ENCODE data around the gene ZMPSTE24. TPM values are rescaled to one million over a fixed set of nuclear protein-coding genes. Genes with fewer than 3 reads are reported as not detected.

ZMPSTE24 gene
- total RNA-seq, 1 experiment from 2014 or later = 39.6 TPM

GRCh38 chr1:40245686-40246085 lies 12.3 kb upstream of the ZMPSTE24 start:
- intact Hi-C loops (cut with micrococcal nuclease) = no loop called here
- Histone ChIP-seq H3K9ac (ENCODE audit: low read length) (no peak overlapping the region), H3K79me2 (ENCODE audit: insufficient read depth, low read length) (no peaks in the 10 kb centered on the region), H4K20me1 (ENCODE audit: insufficient read depth) (no peaks in the 10 kb centered on the region), H3K36me3 (ENCODE audit: control insufficient read depth in 1 of 2, insufficient read depth in 2 of 2, low read length in 2 of 2) (no peaks in the 10 kb centered on the region), H3K9me2 (ENCODE audit: insufficient read depth) (no peaks in the 10 kb centered on the region), H3K27me3 (ENCODE audit: insufficient read depth, low read length) (no peaks in the 10 kb centered on the region), H3K9me3 (ENCODE audit: control insufficient read depth in 1 of 2, insufficient read depth in 1 of 2, low read depth in 1 of 2, low read length in 2 of 2) (no peaks in the 10 kb centered on the region), H3K27ac (ENCODE audit: low read depth, low read length) (no peak overlapping the region), H3K4me2 (ENCODE audit: low read length) (peak overlapping the region; percentile 38), H3K4me1 (ENCODE audit: control insufficient read depth in 1 of 2, insufficient read depth in 2 of 2, low read length in 2 of 2) (peaks cover 18 to 42% of the 10 kb centered on the region in 2 experiments), H2AFZ (ENCODE audit: low read depth, low read length, poor library complexity, severe bottlenecking) (no peak overlapping the region), H3K4me3 (replicated peaks in 1 of 2; ENCODE audit: low read depth in 1 of 2, low read length in 2 of 2) (no peak overlapping the region)
- TF ChIP-seq SP1 (IDR thresholded peaks at IDR 0.05; ENCODE audit: low read depth) (no peak), SIN3A (IDR thresholded peaks at IDR 0.05; ENCODE audit: low read depth) (no peak), FOSL1 (IDR thresholded peaks at IDR 0.05; ENCODE audit: low read depth) (no peak)
- TF ChIP-seq, protein P1, sequence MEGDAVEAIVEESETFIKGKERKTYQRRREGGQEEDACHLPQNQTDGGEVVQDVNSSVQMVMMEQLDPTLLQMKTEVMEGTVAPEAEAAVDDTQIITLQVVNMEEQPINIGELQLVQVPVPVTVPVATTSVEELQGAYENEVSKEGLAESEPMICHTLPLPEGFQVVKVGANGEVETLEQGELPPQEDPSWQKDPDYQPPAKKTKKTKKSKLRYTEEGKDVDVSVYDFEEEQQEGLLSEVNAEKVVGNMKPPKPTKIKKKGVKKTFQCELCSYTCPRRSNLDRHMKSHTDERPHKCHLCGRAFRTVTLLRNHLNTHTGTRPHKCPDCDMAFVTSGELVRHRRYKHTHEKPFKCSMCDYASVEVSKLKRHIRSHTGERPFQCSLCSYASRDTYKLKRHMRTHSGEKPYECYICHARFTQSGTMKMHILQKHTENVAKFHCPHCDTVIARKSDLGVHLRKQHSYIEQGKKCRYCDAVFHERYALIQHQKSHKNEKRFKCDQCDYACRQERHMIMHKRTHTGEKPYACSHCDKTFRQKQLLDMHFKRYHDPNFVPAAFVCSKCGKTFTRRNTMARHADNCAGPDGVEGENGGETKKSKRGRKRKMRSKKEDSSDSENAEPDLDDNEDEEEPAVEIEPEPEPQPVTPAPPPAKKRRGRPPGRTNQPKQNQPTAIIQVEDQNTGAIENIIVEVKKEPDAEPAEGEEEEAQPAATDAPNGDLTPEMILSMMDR (IDR thresholded peaks at IDR 0.05 in 2 of 3, conservative IDR thresholded peaks at IDR 0.05 in 1 of 3; ENCODE audit: borderline replicate concordance in 1 of 3, insufficient read depth in 1 of 3, low read depth in 2 of 3, low read length in 2 of 3) = no peak
- ChIA-PET POLR2A (no interaction called here), RAD21 (ENCODE audit: low non-redundant PET in 1 of 2, low total read pairs in 2 of 2, uncharacterized antibody in 2 of 2, unreplicated experiment in 2 of 2) (no interaction called here), CTCF (no interaction called here)
- no peak for DNase-seq (ENCODE audit: low read depth, low spot score)
- ATAC-seq = no peak
- no TSS peak for BruUV-seq (replicated peaks)

- peaks cover 3 to 23% of the 10 kb centered on the region in 2 experiments for H3K4me1 ChIP-seq (ENCODE audit: control insufficient read depth in 1 of 2, insufficient read depth in 2 of 2, low read length in 2 of 2)
- ChIA-PET POLR2A (no interaction called here), CTCF (interaction anchor here (1.5 kb wide), 1 partner anchor 10 kb away, joined by 3 read pairs; the partner anchor contains the start of gene ZMPSTE24)
- no peak for TF ChIP-seq JUND (IDR thresholded peaks at IDR 0.05)
- TF ChIP-seq, protein P2, sequence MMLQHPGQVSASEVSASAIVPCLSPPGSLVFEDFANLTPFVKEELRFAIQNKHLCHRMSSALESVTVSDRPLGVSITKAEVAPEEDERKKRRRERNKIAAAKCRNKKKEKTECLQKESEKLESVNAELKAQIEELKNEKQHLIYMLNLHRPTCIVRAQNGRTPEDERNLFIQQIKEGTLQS (IDR thresholded peaks at IDR 0.05) = no peak
- no peak for TF ChIP-seq POLR2AphosphoS5 (IDR thresholded peaks at IDR 0.05; ENCODE audit: low read depth, low read length)
- no peak for TF ChIP-seq ELF1 (IDR thresholded peaks at IDR 0.05; ENCODE audit: borderline replicate concordance, low read depth)
- TF ChIP-seq, protein P3, sequence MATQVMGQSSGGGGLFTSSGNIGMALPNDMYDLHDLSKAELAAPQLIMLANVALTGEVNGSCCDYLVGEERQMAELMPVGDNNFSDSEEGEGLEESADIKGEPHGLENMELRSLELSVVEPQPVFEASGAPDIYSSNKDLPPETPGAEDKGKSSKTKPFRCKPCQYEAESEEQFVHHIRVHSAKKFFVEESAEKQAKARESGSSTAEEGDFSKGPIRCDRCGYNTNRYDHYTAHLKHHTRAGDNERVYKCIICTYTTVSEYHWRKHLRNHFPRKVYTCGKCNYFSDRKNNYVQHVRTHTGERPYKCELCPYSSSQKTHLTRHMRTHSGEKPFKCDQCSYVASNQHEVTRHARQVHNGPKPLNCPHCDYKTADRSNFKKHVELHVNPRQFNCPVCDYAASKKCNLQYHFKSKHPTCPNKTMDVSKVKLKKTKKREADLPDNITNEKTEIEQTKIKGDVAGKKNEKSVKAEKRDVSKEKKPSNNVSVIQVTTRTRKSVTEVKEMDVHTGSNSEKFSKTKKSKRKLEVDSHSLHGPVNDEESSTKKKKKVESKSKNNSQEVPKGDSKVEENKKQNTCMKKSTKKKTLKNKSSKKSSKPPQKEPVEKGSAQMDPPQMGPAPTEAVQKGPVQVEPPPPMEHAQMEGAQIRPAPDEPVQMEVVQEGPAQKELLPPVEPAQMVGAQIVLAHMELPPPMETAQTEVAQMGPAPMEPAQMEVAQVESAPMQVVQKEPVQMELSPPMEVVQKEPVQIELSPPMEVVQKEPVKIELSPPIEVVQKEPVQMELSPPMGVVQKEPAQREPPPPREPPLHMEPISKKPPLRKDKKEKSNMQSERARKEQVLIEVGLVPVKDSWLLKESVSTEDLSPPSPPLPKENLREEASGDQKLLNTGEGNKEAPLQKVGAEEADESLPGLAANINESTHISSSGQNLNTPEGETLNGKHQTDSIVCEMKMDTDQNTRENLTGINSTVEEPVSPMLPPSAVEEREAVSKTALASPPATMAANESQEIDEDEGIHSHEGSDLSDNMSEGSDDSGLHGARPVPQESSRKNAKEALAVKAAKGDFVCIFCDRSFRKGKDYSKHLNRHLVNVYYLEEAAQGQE (IDR thresholded peaks at IDR 0.05; ENCODE audit: low read depth) = no peak
- TF ChIP-seq CEBPB (IDR thresholded peaks at IDR 0.05; ENCODE audit: low read depth) = no peak
- no peak for TF ChIP-seq YY1 (IDR thresholded peaks at IDR 0.05; ENCODE audit: extremely low read depth, insufficient replicate concordance, low read depth, low read length)
- no peak for TF ChIP-seq TCF7L2 (IDR thresholded peaks at IDR 0.05; ENCODE audit: borderline replicate concordance, extremely low read depth, insufficient read depth, insufficient read length)
- TF ChIP-seq EZH2phosphoT487 (IDR thresholded peaks at IDR 0.05; ENCODE audit: borderline replicate concordance) = no peak
- TF ChIP-seq MAX (IDR thresholded peaks at IDR 0.05) = no peak
- no peak for TF ChIP-seq POLR2A (IDR thresholded peaks at IDR 0.05; ENCODE audit: borderline replicate concordance, extremely low read depth, insufficient read depth, insufficient read length)
These were observed 10.4 kb upstream of the ZMPSTE24 start, which contains the start of gene TMCO2 for GRCh38 chr1:40247655-40248054. Gene TMCO2, plus strand, starts transcription at chr1:40247937. Its CDS starts 57 bp downstream, at chr1:40247994.

More at GRCh38 chr1:40247655-40248054, 10.4 kb upstream of the ZMPSTE24 start, which contains the start of gene TMCO2:
- intact Hi-C loops (cut with micrococcal nuclease) = no loop called here
- Histone ChIP-seq H3K27ac (ENCODE audit: low read depth, low read length) (no peak within 1 kb of the TSS), H2AFZ (ENCODE audit: low read depth, low read length, poor library complexity, severe bottlenecking) (no peak within 1 kb of the TSS), H3K27me3 (ENCODE audit: insufficient read depth, low read length) (no peaks in the 10 kb centered on the region), H3K9me2 (ENCODE audit: insufficient read depth) (no peaks in the 10 kb centered on the region), H4K20me1 (ENCODE audit: insufficient read depth) (no peaks in the 10 kb centered on the region), H3K36me3 (ENCODE audit: control insufficient read depth in 1 of 2, insufficient read depth in 2 of 2, low read length in 2 of 2) (no peaks in the 10 kb centered on the region), H3K4me3 (replicated peaks in 1 of 2; ENCODE audit: low read depth in 1 of 2, low read length in 2 of 2) (no peak within 1 kb of the TSS), H3K79me2 (ENCODE audit: insufficient read depth, low read length) (no peaks in the 10 kb centered on the region), H3K9ac (ENCODE audit: low read length) (no peak within 1 kb of the TSS), H3K4me2 (ENCODE audit: low read length) (no peak within 1 kb of the TSS), H3K9me3 (ENCODE audit: control insufficient read depth in 1 of 2, insufficient read depth in 1 of 2, low read depth in 1 of 2, low read length in 2 of 2) (no peaks in the 10 kb centered on the region)
- RAD21 ChIA-PET (ENCODE audit: low non-redundant PET in 1 of 2, low total read pairs in 2 of 2, uncharacterized antibody in 2 of 2, unreplicated experiment in 2 of 2) = interaction anchor here in 1 of 2 experiments (0.6 kb wide), 1 partner anchor 10 kb away, joined by 4 read pairs; no protein-coding TSS in a partner anchor
- no peak for ATAC-seq
- BruUV-seq (replicated peaks) = no TSS peak
- DNase-seq (ENCODE audit: low read depth, low spot score) = no peak
